GM10266 (cell line): ENCODE measurements around the gene KCNJ14.

ENCODE experiments used
- DNase-seq: peaks from one replicate; pipeline ENCODE4 v3.0.0; 2012; ENCODE audit errors: extremely low spot score
- CTCF ChIP-seq: IDR thresholded peaks from 2 replicates; pipeline ENCODE4 v1.5.1; 2012; ENCODE audit warnings: mild to moderate bottlenecking, low read depth; ENCODE audit not compliant: control insufficient read depth, insufficient read depth; ENCODE audit errors: missing control alignments

KCNJ14 gene

GRCh38 chr19:48477698-48478338, 22.4 kb downstream of the KCNJ14 start:
- no peak for DNase-seq
- TF ChIP-seq CTCF, result no peak

- DNase-seq, result no peak
- no peak for TF ChIP-seq CTCF
These were observed 23.2 kb downstream of the KCNJ14 start for GRCh38 chr19:48478339-48479256.

GRCh38 chr19:48479686-48480085, 24.3 kb downstream of the KCNJ14 start:
- TF ChIP-seq CTCF, result no peak

GRCh38 chr19:48480183-48480557, 24.8 kb downstream of the KCNJ14 start:
- no peak for DNase-seq

More at GRCh38 chr19:48479686-48480085, 24.3 kb downstream of the KCNJ14 start:
- DNase-seq, result no peak

GRCh38 chr19:48480558-48481500, 25.5 kb downstream of the KCNJ14 start:
- no peak for TF ChIP-seq CTCF
- DNase-seq, result no peak

More at GRCh38 chr19:48480183-48480557, 24.8 kb downstream of the KCNJ14 start:
- no peak for TF ChIP-seq CTCF

- TF ChIP-seq CTCF, result no peak
- no peak for DNase-seq
These were observed 26.7 kb downstream of the KCNJ14 start for GRCh38 chr19:48481846-48482639.
